Measurements from ENCODE around the gene BHMT. TPM values are rescaled to one million over a fixed set of nuclear protein-coding genes. Genes with fewer than 3 reads are reported as not detected.

Gene BHMT
- total and polyA plus RNA-seq, 2 of the 4 experiments (the other 2 are of a cell fraction) = not detected

DNA sequence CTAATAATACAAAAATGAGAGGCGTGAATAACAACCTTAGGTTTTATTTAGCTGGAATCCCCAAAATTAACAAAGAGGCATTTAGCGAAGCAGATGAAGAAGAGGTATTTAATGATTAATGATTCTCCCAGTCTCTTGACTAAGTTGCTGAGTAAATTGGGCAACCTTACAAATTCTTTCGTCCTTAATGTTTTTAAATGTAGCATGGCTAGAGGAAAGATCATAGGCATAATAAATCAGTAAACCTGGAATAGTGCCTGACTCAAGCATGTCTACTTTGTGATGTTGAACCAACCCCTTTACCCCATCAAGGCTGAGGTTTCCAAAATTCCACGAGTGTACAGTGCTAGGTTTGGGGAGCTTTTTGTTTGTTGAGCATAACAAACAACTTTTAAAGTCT lies 7.9 kb downstream of the BHMT start:
- no peaks in the 10 kb centered on the region for H4K20me1 ChIP-seq (ENCODE audit: insufficient read depth, low read length)
- H4K8ac ChIP-seq (ENCODE audit: low read depth in 2 of 2, low read length in 2 of 2) = no peak overlapping the region
- ATAC-seq (ENCODE audit: low read depth) (no peak), DNase-seq (no peak)
- in situ Hi-C loops (cut with MboI; ENCODE audit: low sequenced_read_pairs) (no loop called here), dilution Hi-C loops (cut with HindIII; ENCODE audit: low sequenced_read_pairs, unreplicated experiment) (no loop called here), intact Hi-C loops (cut with micrococcal nuclease) (no loop called here)
- no peaks in the 10 kb centered on the region for H3K9me3 ChIP-seq (ENCODE audit: control insufficient read depth, insufficient read depth, low read length)
- H2AK9ac ChIP-seq (replicated peaks; ENCODE audit: low read depth, low read length, poor library complexity) = no peak overlapping the region
- H4K91ac ChIP-seq (ENCODE audit: insufficient read depth, low read depth, low read length) = no peak overlapping the region
- ChIA-PET POLR2A (ENCODE audit: unreplicated experiment) (no interaction called here), CTCF (interaction anchor here (0.7 kb wide), 1 partner anchor 95 kb away, joined by 3 read pairs; no protein-coding TSS in a partner anchor)
- H2BK15ac ChIP-seq (ENCODE audit: low read depth, low read length) = no peak overlapping the region
- H3K18ac ChIP-seq (ENCODE audit: low read depth, low read length) = no peak overlapping the region
- TF ChIP-seq RCOR1 (IDR thresholded peaks at IDR 0.05; ENCODE audit: insufficient replicate concordance, low read length) (no peak), MAFK (IDR thresholded peaks at IDR 0.05; ENCODE audit: low read depth, low read length) (no peak), CEBPB (IDR thresholded peaks at IDR 0.05; ENCODE audit: low read depth, low read length) (no peak), MXI1 (IDR thresholded peaks at IDR 0.05; ENCODE audit: borderline replicate concordance, low read depth, low read length) (no peak), NFE2L2 (IDR thresholded peaks at IDR 0.05; ENCODE audit: low read depth, low read length) (no peak), BHLHE40 (IDR thresholded peaks at IDR 0.05; ENCODE audit: low read depth, low read length) (no peak), CHD1 (IDR thresholded peaks at IDR 0.05; ENCODE audit: low read depth, low read length) (no peak), FOS (IDR thresholded peaks at IDR 0.05; ENCODE audit: low read depth, low read length) (no peak), POLR2A (IDR thresholded peaks at IDR 0.05; ENCODE audit: low read depth, low read length) (no peak), RAD21 (IDR thresholded peaks at IDR 0.05; ENCODE audit: low read length) (no peak), RFX5 (IDR thresholded peaks at IDR 0.05; ENCODE audit: low read depth, low read length) (no peak), SMC3 (IDR thresholded peaks at IDR 0.05; ENCODE audit: low read depth, low read length) (no peak), MAZ (IDR thresholded peaks at IDR 0.05; ENCODE audit: borderline replicate concordance, low read depth, low read length) (no peak)
- TF ChIP-seq, protein P1, sequence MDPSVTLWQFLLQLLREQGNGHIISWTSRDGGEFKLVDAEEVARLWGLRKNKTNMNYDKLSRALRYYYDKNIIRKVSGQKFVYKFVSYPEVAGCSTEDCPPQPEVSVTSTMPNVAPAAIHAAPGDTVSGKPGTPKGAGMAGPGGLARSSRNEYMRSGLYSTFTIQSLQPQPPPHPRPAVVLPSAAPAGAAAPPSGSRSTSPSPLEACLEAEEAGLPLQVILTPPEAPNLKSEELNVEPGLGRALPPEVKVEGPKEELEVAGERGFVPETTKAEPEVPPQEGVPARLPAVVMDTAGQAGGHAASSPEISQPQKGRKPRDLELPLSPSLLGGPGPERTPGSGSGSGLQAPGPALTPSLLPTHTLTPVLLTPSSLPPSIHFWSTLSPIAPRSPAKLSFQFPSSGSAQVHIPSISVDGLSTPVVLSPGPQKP (IDR thresholded peaks at IDR 0.05; ENCODE audit: borderline replicate concordance, low read depth, low read length) = no peak
- TF ChIP-seq, protein P2, sequence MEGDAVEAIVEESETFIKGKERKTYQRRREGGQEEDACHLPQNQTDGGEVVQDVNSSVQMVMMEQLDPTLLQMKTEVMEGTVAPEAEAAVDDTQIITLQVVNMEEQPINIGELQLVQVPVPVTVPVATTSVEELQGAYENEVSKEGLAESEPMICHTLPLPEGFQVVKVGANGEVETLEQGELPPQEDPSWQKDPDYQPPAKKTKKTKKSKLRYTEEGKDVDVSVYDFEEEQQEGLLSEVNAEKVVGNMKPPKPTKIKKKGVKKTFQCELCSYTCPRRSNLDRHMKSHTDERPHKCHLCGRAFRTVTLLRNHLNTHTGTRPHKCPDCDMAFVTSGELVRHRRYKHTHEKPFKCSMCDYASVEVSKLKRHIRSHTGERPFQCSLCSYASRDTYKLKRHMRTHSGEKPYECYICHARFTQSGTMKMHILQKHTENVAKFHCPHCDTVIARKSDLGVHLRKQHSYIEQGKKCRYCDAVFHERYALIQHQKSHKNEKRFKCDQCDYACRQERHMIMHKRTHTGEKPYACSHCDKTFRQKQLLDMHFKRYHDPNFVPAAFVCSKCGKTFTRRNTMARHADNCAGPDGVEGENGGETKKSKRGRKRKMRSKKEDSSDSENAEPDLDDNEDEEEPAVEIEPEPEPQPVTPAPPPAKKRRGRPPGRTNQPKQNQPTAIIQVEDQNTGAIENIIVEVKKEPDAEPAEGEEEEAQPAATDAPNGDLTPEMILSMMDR (conservative IDR thresholded peaks at IDR 0.05; ENCODE audit: low read depth, low read length) = no peak
- TF ChIP-seq, protein P3, sequence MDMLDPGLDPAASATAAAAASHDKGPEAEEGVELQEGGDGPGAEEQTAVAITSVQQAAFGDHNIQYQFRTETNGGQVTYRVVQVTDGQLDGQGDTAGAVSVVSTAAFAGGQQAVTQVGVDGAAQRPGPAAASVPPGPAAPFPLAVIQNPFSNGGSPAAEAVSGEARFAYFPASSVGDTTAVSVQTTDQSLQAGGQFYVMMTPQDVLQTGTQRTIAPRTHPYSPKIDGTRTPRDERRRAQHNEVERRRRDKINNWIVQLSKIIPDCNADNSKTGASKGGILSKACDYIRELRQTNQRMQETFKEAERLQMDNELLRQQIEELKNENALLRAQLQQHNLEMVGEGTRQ (IDR thresholded peaks at IDR 0.05; ENCODE audit: low read depth, low read length) = no peak
- BruUV-seq (replicated peaks) = no TSS peak
- no peak overlapping the region for H3K9ac ChIP-seq (ENCODE audit: low read depth, low read length)
- H3K4me3 ChIP-seq (ENCODE audit: insufficient read depth, low read depth, low read length) = no peak overlapping the region
- H4K5ac ChIP-seq (ENCODE audit: low read depth, low read length) = no peak overlapping the region
- H3K9me1 ChIP-seq (ENCODE audit: insufficient read depth, low read length) = no peaks in the 10 kb centered on the region
- no peaks in the 10 kb centered on the region for H3K36me3 ChIP-seq (ENCODE audit: control insufficient read depth, insufficient read depth, low read length)
- no peak overlapping the region for H2BK20ac ChIP-seq (ENCODE audit: low read depth, low read length)
- H2AFZ ChIP-seq (replicated peaks; ENCODE audit: low read length, poor library complexity) = no peak overlapping the region
- H2BK120ac ChIP-seq (ENCODE audit: low read depth, low read length) = no peak overlapping the region
- H3K4me1 ChIP-seq (ENCODE audit: control insufficient read depth, insufficient read depth, low read length) = no peaks in the 10 kb centered on the region
- no peak overlapping the region for H3K4ac ChIP-seq (ENCODE audit: low read depth, low read length)
- H3K23ac ChIP-seq (ENCODE audit: low read depth, low read length) = no peak overlapping the region
- no peaks in the 10 kb centered on the region for H3K79me1 ChIP-seq (ENCODE audit: low read depth in 1 of 2, low read length in 2 of 2)
- no CpG with 5 or more reads among the region's 4 CpGs for WGBS, 2 experiments (ENCODE audit: extremely low coverage in 2 of 2, insufficient read length in 1 of 2)
- H2BK5ac ChIP-seq (ENCODE audit: low read depth, low read length, poor library complexity, severe bottlenecking) = no peak overlapping the region
- no peak overlapping the region for H3K27ac ChIP-seq (ENCODE audit: insufficient read depth, low read length)
- H3K27me3 ChIP-seq (ENCODE audit: control insufficient read depth, insufficient read depth, low read length) = peaks cover 12% of the 10 kb centered on the region
- H3K4me2 ChIP-seq (ENCODE audit: low read depth, low read length) = no peak overlapping the region
- no peak overlapping the region for H3K56ac ChIP-seq (ENCODE audit: extremely low read depth, insufficient read depth, low read length)
- no peak overlapping the region for H3K14ac ChIP-seq (replicated peaks; ENCODE audit: low read depth, low read length)
- no peak overlapping the region for H2AK5ac ChIP-seq (ENCODE audit: low read depth, low read length)

All from IMR-90 (cell line).